ENCODE results near the gene RIMKLB.
"Not testable (repeated sequence)": the region's sequence is repeated elsewhere in the genome, so short reads cannot be mapped to it uniquely, and the experiment has no call there.

The RIMKLB gene

GRCh38 chr12:8746046-8746445 is 48.3 kb downstream of the RIMKLB start:
- no peak for TF ChIP-seq CTCF (IDR thresholded peaks at IDR 0.05; ENCODE audit: borderline replicate concordance, control extremely low read depth, extremely low read depth, insufficient read depth, missing control alignments)
- DNase-seq (ENCODE audit: low spot score), result no peak
- in situ Hi-C loops (cut with MboI; ENCODE audit: low sequenced_read_pairs, unreplicated experiment), result no loop called here

- in situ Hi-C loops (cut with MboI; ENCODE audit: low sequenced_read_pairs, unreplicated experiment); DNase-seq (ENCODE audit: low spot score): not testable (repeated sequence)
Measured at GRCh38 chr12:8760076-8760475, 62.3 kb downstream of the RIMKLB start.

- in situ Hi-C loops (cut with MboI; ENCODE audit: low sequenced_read_pairs, unreplicated experiment); DNase-seq (ENCODE audit: low spot score): not testable (repeated sequence)
Measured at GRCh38 chr12:8762701-8763100, 64.9 kb downstream of the RIMKLB start.

- DNase-seq (ENCODE audit: low spot score); in situ Hi-C loops (cut with MboI; ENCODE audit: low sequenced_read_pairs, unreplicated experiment): not testable (repeated sequence)
Measured at GRCh38 chr12:8766121-8766520, 68.3 kb downstream of the RIMKLB start.

GRCh38 chr12:8770499-8770898 is 72.7 kb downstream of the RIMKLB start:
- TF ChIP-seq CTCF (IDR thresholded peaks at IDR 0.05; ENCODE audit: borderline replicate concordance, control extremely low read depth, extremely low read depth, insufficient read depth, missing control alignments), result no peak
- no peak for DNase-seq (ENCODE audit: low spot score)
- in situ Hi-C loops (cut with MboI; ENCODE audit: low sequenced_read_pairs, unreplicated experiment), result no loop called here

- DNase-seq (ENCODE audit: low spot score), result no peak
- no peak for TF ChIP-seq CTCF (IDR thresholded peaks at IDR 0.05; ENCODE audit: borderline replicate concordance, control extremely low read depth, extremely low read depth, insufficient read depth, missing control alignments)
- in situ Hi-C loops (cut with MboI; ENCODE audit: low sequenced_read_pairs, unreplicated experiment), result no loop called here
Measured at GRCh38 chr12:8771072-8771471, 73.3 kb downstream of the RIMKLB start.

- no peak for TF ChIP-seq CTCF (IDR thresholded peaks at IDR 0.05; ENCODE audit: borderline replicate concordance, control extremely low read depth, extremely low read depth, insufficient read depth, missing control alignments)
- DNase-seq (ENCODE audit: low spot score), result no peak
- in situ Hi-C loops (cut with MboI; ENCODE audit: low sequenced_read_pairs, unreplicated experiment), result no loop called here
Measured at GRCh38 chr12:8773461-8773860, 75.7 kb downstream of the RIMKLB start.

- TF ChIP-seq CTCF (IDR thresholded peaks at IDR 0.05; ENCODE audit: borderline replicate concordance, control extremely low read depth, extremely low read depth, insufficient read depth, missing control alignments), result no peak
- no peak for DNase-seq (ENCODE audit: low spot score)
- in situ Hi-C loops (cut with MboI; ENCODE audit: low sequenced_read_pairs, unreplicated experiment), result no loop called here
Measured at GRCh38 chr12:8779281-8779680, 81.5 kb downstream of the RIMKLB start.

Data from GM13976 (cell line).